IMR-90 (cell line): ENCODE results near the gene GABPB2. TPM values are rescaled to one million over a fixed set of nuclear protein-coding genes. Genes with fewer than 3 reads are reported as not detected.

Experiments used
- ATAC-seq: fragments of 200-7000 bp; cut with Tn5 transposase; 2 replicates; pipeline ENCODE4 v1.9.1; 2020; ENCODE audit warnings: low read depth, mild to moderate bottlenecking, moderate library complexity
- BruUV-seq: library from RNA; stranded (reverse); fragments of 400-500 nt; replicated peaks from 2 replicates; lab custom pipeline; 2021; lab: Mats Ljungman, UMichigan
- CTCF ChIA-PET: fragments of 300-600 bp; formaldehyde crosslinking; extraction: SDS; loops from one replicate; lab custom pipeline; 2021; ENCODE audit warnings: antibody characterized with exemption; lab: Yijun Ruan, JAX
- POLR2A ChIA-PET: fragments of 300-600 bp; sonication (Branson Sonifier 250); formaldehyde crosslinking; loops from one replicate; lab custom pipeline; 2022; ENCODE audit warnings: antibody characterized with exemption; ENCODE audit not compliant: unreplicated experiment; lab: Charles Lee
- DNase-seq: peaks from one replicate; pipeline ENCODE4 v3.0.0; 2013
- H2AFZ ChIP-seq: replicated peaks from 2 replicates; pipeline ENCODE3; 2013; ENCODE audit warnings: low read length, mild to moderate bottlenecking; ENCODE audit not compliant: poor library complexity
- H2AK5ac ChIP-seq: 2 replicates; pipeline ENCODE4 v1.6.1; 2013; ENCODE audit warnings: low read depth, low read length, inconsistent platforms
- H2AK9ac ChIP-seq: replicated peaks from 2 replicates; pipeline ENCODE3; 2013; ENCODE audit warnings: mild to moderate bottlenecking, low read depth, low read length, moderate library complexity; ENCODE audit not compliant: poor library complexity
- H2BK120ac ChIP-seq: 2 replicates; pipeline ENCODE4 v1.6.1; 2013; ENCODE audit warnings: low read depth, low read length, inconsistent platforms
- H2BK15ac ChIP-seq: 3 replicates; pipeline ENCODE4 v1.6.1; 2013; ENCODE audit warnings: low read depth, low read length, inconsistent platforms
- H2BK20ac ChIP-seq: 2 replicates; pipeline ENCODE4 v1.6.1; 2013; ENCODE audit warnings: low read depth, mild to moderate bottlenecking, inconsistent platforms, low read length, moderate library complexity
- H2BK5ac ChIP-seq: 2 replicates; pipeline ENCODE4 v1.6.1; 2013; ENCODE audit warnings: mild to moderate bottlenecking, low read depth, low read length, inconsistent platforms; ENCODE audit not compliant: poor library complexity, severe bottlenecking
- H3K14ac ChIP-seq: replicated peaks from 2 replicates; pipeline ENCODE4 v1.6.1; 2013; ENCODE audit warnings: low read depth, low read length, inconsistent platforms
- H3K18ac ChIP-seq: 2 replicates; pipeline ENCODE4 v1.6.1; 2013; ENCODE audit warnings: low read depth, low read length, control low read depth
- H3K23ac ChIP-seq: 2 replicates; pipeline ENCODE4 v1.6.1; 2013; ENCODE audit warnings: low read depth, low read length, inconsistent platforms
- H3K27ac ChIP-seq: 2 replicates; pipeline ENCODE4 v1.5.1; 2013; ENCODE audit warnings: mild to moderate bottlenecking, control low read depth, low read length; ENCODE audit not compliant: insufficient read depth
- H3K27me3 ChIP-seq: 2 replicates; pipeline ENCODE4 v1.6.1; 2013; ENCODE audit warnings: low read length; ENCODE audit not compliant: control insufficient read depth, insufficient read depth
- H3K36me3 ChIP-seq: 2 replicates; pipeline ENCODE4 v1.6.1; 2013; ENCODE audit warnings: low read length, mixed read lengths; ENCODE audit not compliant: control insufficient read depth, insufficient read depth
- H3K4ac ChIP-seq: 2 replicates; pipeline ENCODE4 v1.6.1; 2013; ENCODE audit warnings: low read depth, low read length, inconsistent platforms
- H3K4me1 ChIP-seq: 2 replicates; pipeline ENCODE4 v1.6.1; 2013; ENCODE audit warnings: low read length, mixed read lengths; ENCODE audit not compliant: control insufficient read depth, insufficient read depth
- H3K4me2 ChIP-seq: 2 replicates; pipeline ENCODE4 v1.6.1; 2013; ENCODE audit warnings: low read depth, mild to moderate bottlenecking, control low read depth, low read length, moderate library complexity
- H3K4me3 ChIP-seq: 2 replicates; pipeline ENCODE4 v1.5.1; 2013; ENCODE audit warnings: low read depth, mild to moderate bottlenecking, control low read depth, low read length, moderate library complexity; ENCODE audit not compliant: insufficient read depth
- H3K56ac ChIP-seq: 2 replicates; pipeline ENCODE4 v1.6.1; 2013; ENCODE audit warnings: low read length, inconsistent platforms; ENCODE audit not compliant: insufficient read depth; ENCODE audit errors: extremely low read depth
- H3K79me1 ChIP-seq, 2 experiments: 2 replicates each; pipeline ENCODE4 v1.6.1; 2013; ENCODE audit warnings: low read length in 2 of 2, inconsistent platforms in 1 of 2, low read depth in 1 of 2
- H3K9ac ChIP-seq: 2 replicates; pipeline ENCODE4 v1.6.1; 2013; ENCODE audit warnings: low read depth, low read length, control low read depth
- H3K9me1 ChIP-seq: 2 replicates; pipeline ENCODE4 v1.6.1; 2013; ENCODE audit warnings: low read length, inconsistent platforms; ENCODE audit not compliant: insufficient read depth
- H3K9me3 ChIP-seq: 2 replicates; pipeline ENCODE4 v1.6.1; 2013; ENCODE audit warnings: low read length; ENCODE audit not compliant: control insufficient read depth, insufficient read depth
- H4K20me1 ChIP-seq: 2 replicates; pipeline ENCODE4 v1.6.1; 2013; ENCODE audit warnings: low read length, inconsistent platforms; ENCODE audit not compliant: insufficient read depth
- H4K5ac ChIP-seq: 2 replicates; pipeline ENCODE4 v1.6.1; 2013; ENCODE audit warnings: mild to moderate bottlenecking, low read depth, low read length, control low read depth
- H4K8ac ChIP-seq, 2 experiments: 2 replicates each; pipeline ENCODE4 v1.6.1; 2013; ENCODE audit warnings: low read depth in 2 of 2, low read length in 2 of 2, control low read depth in 1 of 2, inconsistent platforms in 1 of 2
- H4K91ac ChIP-seq: 2 replicates; pipeline ENCODE4 v1.6.1; 2013; ENCODE audit warnings: low read depth, low read length, inconsistent platforms; ENCODE audit not compliant: insufficient read depth
- BHLHE40 ChIP-seq: fragments of 150-350 bp; IDR thresholded peaks from 2 replicates; pipeline ENCODE4 v1.6.1; 2016; ENCODE audit warnings: mild to moderate bottlenecking, low read depth, low read length
- CEBPB ChIP-seq: IDR thresholded peaks from 2 replicates; pipeline ENCODE4 v1.6.1; 2012; ENCODE audit warnings: low read depth, low read length, improper control_type of control experiment
- FOS ChIP-seq: fragments of 150-350 bp; IDR thresholded peaks from 2 replicates; pipeline ENCODE4 v1.6.1; 2016; ENCODE audit warnings: low read depth, low read length
- POLR2A ChIP-seq: IDR thresholded peaks from 2 replicates; pipeline ENCODE4 v1.6.1; 2012; ENCODE audit warnings: mild to moderate bottlenecking, low read depth, low read length
- RAD21 ChIP-seq: IDR thresholded peaks from 2 replicates; pipeline ENCODE4 v1.6.1; 2012; ENCODE audit warnings: low read length, improper control_type of control experiment
- RCOR1 ChIP-seq: IDR thresholded peaks from 2 replicates; pipeline ENCODE4 v1.6.1; 2012; ENCODE audit warnings: mild to moderate bottlenecking, low read length, improper control_type of control experiment; ENCODE audit not compliant: insufficient replicate concordance
- WGBS, 2 experiments: methylation state at CpG; one replicate each; pipeline versions ENCODE4 v1.1.5 to v1.1.7; 2013; ENCODE audit warnings: missing lambda C conversion rate in 2 of 2; ENCODE audit not compliant: insufficient read length in 1 of 2; ENCODE audit errors: extremely low coverage in 2 of 2; 5-methylcytosine and 5-hydroxymethylcytosine counted together
- dilution Hi-C: fragments of 300-500 bp; cut with HindIII; formaldehyde crosslinking; loops from one replicate; pipeline ENCODE4 v1.14.3; 2018; ENCODE audit warnings: low sequenced_read_pairs; ENCODE audit not compliant: unreplicated experiment
- in situ Hi-C: fragments of 300-500 bp; cut with MboI; formaldehyde crosslinking; loops from 3 replicates; pipeline ENCODE4 v1.14.3; 2019; ENCODE audit warnings: low sequenced_read_pairs, inconsistent platforms, mixed read lengths
- intact Hi-C: fragments of 100-400 bp; cut with micrococcal nuclease; formaldehyde crosslinking; loops from 2 replicates; pipeline ENCODE4 v1.10.0; 2022
- polyA plus RNA-seq, 3 experiments: library from polyadenylated mRNA; depleted of rRNA; stranded (reverse); fragments of >200 nt; gene quantifications; 2 replicates each; pipeline ENCODE4 v1.2.3, GENCODE V29; 2012; ENCODE audit warnings: low replicate concordance in 1 of 3
- total RNA-seq: library from RNA; depleted of rRNA; stranded (reverse); fragments of >200 nt; gene quantifications from 2 replicates; pipeline ENCODE4 v1.2.3, GENCODE V29; 2012
- TF ChIP-seq, protein P1 (sequence below): fragments of 150-350 bp; IDR thresholded peaks from 2 replicates; pipeline ENCODE4 v1.6.1; 2016; ENCODE audit warnings: low read depth, mild to moderate bottlenecking, low read length, moderate library complexity, borderline replicate concordance
- TF ChIP-seq, protein P2 (sequence below): fragments of 150-350 bp; IDR thresholded peaks from 2 replicates; pipeline ENCODE4 v1.6.1; 2017; ENCODE audit warnings: mild to moderate bottlenecking, antibody characterized with exemption, low read length, low read depth

The GABPB2 gene
- total and polyA plus RNA-seq, 2 of the 4 experiments (the other 2 are of a cell fraction): 7.5 to 12.9 TPM

DNA sequence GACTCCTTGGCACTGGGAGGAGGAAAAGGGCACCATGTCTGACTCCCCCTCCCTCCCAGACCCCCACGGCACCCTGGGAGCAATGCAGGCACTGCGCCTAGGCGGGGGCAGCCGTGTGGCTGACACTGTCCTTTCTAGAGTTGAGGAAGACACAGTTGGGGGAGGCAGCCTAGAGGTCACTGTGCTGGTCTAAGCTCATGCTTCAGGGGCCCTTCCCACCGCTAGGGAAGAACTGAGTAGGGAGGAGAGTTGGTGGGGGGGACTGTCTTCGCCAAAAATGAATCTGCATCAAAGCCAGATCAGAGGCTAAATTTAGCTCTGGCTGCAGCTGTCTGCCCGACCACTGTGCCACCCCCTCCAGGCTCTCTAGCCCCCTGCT is 72.5 kb downstream of the GABPB2 start:
- DNase-seq (no peak), ATAC-seq (no peak)
- Histone ChIP-seq H2AK5ac (no peak overlapping the region), H4K20me1 (peaks cover 5% of the 10 kb centered on the region; the same call in 1 of the 2 replicates), H3K56ac (no peak overlapping the region), H2BK15ac (no peak overlapping the region), H4K8ac (no peak overlapping the region), H4K5ac (no peak overlapping the region), H3K23ac (no peak overlapping the region), H3K18ac (no peak overlapping the region), H4K91ac (no peak overlapping the region), H2AFZ (no peak overlapping the region), H3K4ac (no peak overlapping the region), H2AK9ac (no peak overlapping the region), H2BK20ac (no peak overlapping the region), H2BK120ac (no peak overlapping the region), H3K27me3 (peaks cover 2% of the 10 kb centered on the region; the same call in 1 of the 2 replicates), H3K79me1 (peaks cover 0 to 6% of the 10 kb centered on the region in 2 experiments; a peak in 1 of 4 replicates), H3K27ac (no peak overlapping the region), H3K14ac (no peak overlapping the region), H3K9ac (no peak overlapping the region), H3K4me1 (peaks cover 5% of the 10 kb centered on the region), H3K4me2 (no peak overlapping the region), H3K4me3 (no peak overlapping the region), H2BK5ac (no peak overlapping the region), H3K36me3 (peaks cover 4% of the 10 kb centered on the region; the same call in 1 of the 2 replicates), H3K9me1 (peaks cover 4% of the 10 kb centered on the region; the same call in 1 of the 2 replicates), H3K9me3 (no peaks in the 10 kb centered on the region)
- no CpG with 5 or more reads among the region's 7 CpGs for WGBS, 2 experiments
- POLR2A ChIA-PET: no interaction called here
- CTCF ChIA-PET: no interaction called here
- dilution Hi-C loops (no loop called here), intact Hi-C loops (no loop called here), in situ Hi-C loops (no loop called here)
- TF ChIP-seq POLR2A (no peak), CEBPB (no peak), RAD21 (no peak), RCOR1 (no peak), FOS (no peak), BHLHE40 (no peak)
- TF ChIP-seq, protein P1, sequence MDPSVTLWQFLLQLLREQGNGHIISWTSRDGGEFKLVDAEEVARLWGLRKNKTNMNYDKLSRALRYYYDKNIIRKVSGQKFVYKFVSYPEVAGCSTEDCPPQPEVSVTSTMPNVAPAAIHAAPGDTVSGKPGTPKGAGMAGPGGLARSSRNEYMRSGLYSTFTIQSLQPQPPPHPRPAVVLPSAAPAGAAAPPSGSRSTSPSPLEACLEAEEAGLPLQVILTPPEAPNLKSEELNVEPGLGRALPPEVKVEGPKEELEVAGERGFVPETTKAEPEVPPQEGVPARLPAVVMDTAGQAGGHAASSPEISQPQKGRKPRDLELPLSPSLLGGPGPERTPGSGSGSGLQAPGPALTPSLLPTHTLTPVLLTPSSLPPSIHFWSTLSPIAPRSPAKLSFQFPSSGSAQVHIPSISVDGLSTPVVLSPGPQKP: no peak
- TF ChIP-seq, protein P2, sequence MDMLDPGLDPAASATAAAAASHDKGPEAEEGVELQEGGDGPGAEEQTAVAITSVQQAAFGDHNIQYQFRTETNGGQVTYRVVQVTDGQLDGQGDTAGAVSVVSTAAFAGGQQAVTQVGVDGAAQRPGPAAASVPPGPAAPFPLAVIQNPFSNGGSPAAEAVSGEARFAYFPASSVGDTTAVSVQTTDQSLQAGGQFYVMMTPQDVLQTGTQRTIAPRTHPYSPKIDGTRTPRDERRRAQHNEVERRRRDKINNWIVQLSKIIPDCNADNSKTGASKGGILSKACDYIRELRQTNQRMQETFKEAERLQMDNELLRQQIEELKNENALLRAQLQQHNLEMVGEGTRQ: no peak
- BruUV-seq: no TSS peak
